HG02571 (cell line): Measurements from ENCODE around the gene KCNH1.

Source experiments
- ATAC-seq: cut with Tn5 transposase; IDR thresholded peaks from one replicate; pipeline ENCODE4 v1.9.1; 2021; ENCODE audit warnings: mild to moderate bottlenecking, moderate library complexity; ENCODE audit not compliant: unreplicated experiment

KCNH1 gene

DNA sequence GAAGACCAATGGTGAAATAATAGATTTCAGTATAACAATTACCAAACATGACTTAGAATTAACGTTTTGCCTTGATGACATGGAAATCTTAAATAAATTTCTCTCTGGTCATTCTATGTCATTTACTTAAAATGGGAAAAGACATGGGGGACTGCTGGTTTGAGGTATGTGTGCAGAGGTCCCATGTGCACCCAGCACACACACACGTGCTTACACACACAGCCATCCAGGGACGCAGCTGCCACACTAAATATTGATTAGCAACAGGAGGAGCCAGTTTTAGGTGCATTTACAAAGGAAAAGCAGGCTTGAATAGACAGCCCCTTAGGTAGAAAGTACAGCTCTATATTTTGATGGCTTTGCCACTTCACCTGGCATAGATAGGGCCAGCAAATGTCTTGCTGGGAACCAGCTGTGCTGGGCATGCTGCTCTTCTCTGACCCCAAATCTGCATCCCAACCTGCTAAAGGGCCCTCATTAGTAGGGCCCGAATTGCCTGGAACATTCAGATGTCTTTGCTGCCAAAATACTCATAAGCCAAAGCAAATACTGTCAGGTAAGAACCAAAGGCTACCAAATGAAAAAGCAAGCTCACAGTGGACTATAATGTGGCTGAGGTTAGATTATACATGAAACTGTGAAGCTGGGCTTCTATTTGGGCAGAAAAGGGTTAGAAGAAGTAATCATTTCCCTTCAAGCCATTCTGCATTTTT lies 405.4 kb downstream of the KCNH1 start:
- ATAC-seq, result no peak

GRCh38 chr1:210727709-210728108 lies 406.2 kb downstream of the KCNH1 start:
- ATAC-seq, result no peak

GRCh38 chr1:210726621-210727020 lies 407.3 kb downstream of the KCNH1 start:
- no peak for ATAC-seq

GRCh38 chr1:210724768-210725167 lies 409.2 kb downstream of the KCNH1 start:
- no peak for ATAC-seq

GRCh38 chr1:210723646-210724045 lies 410.3 kb downstream of the KCNH1 start:
- ATAC-seq, result no peak

GRCh38 chr1:210722410-210723081 lies 411.4 kb downstream of the KCNH1 start:
- ATAC-seq, result no peak

GRCh38 chr1:210715072-210715471 lies 418.9 kb downstream of the KCNH1 start:
- ATAC-seq, result no peak

- ATAC-seq, result no peak
Measured at GRCh38 chr1:210711825-210712612, 421.9 kb downstream of the KCNH1 start.

- no peak for ATAC-seq
Measured at GRCh38 chr1:210709701-210710100, 424.2 kb downstream of the KCNH1 start.

DNA sequence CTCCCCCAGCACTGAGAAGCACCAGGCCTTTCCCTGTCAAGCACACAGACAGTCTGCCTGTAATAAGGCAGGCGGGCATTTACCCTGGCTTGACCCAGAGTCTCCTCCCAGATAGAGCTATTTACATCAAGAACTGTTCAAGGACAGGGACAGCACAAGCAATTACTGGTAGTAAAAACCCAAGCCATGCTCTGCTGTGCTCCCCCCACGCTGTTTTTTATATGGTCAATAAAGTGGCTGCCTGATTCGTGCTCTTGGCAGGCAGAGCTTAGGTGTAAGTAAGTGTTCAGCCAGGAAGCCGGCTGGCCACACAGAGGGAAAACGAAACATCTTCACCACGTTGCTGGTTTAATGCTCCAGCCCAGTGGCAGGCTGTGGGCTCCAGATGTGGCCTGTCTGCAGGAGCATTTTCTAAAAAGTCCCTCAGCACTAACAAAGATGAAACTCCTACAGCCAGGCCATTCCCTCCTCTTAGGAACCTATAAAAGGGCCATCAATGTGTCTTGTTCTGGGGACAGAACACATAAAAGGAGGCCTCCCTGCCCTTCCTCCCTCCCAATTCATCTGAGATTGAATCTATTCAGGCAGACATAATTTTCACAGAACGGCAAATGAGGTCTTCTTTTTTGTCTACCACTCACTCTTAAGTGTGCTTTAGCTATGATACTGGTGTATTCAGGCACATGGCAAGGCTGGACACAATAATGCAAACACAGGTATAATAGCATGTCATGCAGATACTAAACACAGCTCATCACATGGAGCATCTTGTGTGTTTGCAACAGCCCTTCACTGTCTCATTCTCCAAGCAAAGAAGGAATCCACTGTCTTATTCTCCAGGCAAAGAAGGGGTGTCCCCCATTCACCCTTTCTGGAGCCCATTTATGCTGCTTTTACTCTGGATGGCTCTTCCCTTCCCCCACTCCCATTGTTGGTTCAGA lies 426.4 kb downstream of the KCNH1 start:
- no peak for ATAC-seq

GRCh38 chr1:210706246-210706645 lies 427.7 kb downstream of the KCNH1 start:
- ATAC-seq, result no peak

DNA sequence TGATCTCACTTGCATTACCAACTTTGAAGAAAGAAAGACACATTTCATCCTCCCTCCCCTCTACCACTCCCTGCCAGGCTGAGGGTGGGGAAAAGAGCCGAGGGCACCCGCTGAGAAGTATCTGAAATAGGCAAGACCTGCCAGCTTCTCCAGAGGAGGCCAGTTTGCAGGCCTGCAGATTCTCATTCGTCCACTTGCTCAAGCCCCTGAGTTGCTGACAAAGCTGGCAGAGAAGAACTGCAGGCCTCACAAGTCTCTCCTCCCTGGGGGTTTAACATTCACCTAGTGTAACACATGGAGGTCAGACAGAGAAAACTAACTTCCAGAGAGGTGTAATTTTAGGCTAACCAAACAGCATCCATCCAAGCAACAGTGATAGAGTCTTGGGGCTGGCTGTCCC lies 428.9 kb downstream of the KCNH1 start:
- no peak for ATAC-seq

DNA sequence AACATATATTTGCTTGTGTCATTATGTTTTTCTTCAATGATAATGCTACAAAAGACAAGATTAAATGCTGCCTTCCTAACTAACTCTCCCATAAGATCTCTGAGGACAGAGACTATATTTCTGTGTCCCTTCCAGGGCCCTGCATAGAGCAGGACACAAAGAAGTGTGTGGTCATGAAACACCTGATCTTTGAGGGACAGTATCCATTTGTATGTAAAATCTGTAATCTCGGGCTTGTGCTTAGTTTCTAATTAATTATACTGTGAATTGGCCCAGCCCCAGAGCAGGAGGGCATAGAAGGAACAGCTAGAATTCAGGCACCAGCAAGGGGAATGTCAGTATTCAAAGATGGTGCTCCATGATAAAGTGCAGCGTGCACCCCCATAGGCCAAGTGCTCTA lies 430.4 kb downstream of the KCNH1 start:
- no peak for ATAC-seq

DNA sequence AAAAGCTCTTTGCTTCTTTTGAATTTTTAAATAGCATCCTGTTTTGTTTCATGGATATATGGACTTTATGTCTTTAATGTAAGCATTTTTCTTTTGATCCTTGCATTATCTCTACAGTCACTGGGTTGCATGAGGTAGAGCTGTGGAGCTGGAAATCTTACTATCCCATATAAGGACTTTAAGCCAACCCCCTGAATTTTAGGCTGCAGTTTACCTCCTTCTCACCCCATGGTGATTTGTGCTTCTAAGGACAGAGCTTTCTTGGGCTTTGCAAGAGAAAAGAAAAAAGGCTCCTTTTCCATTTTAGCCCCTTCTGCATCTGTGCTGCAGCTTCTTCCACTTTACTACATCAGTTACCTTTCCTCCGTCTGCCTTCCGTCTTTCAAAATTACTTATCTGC lies 431.4 kb downstream of the KCNH1 start:
- ATAC-seq, result no peak

- ATAC-seq, result no peak
Measured at GRCh38 chr1:210700511-210700910, 433.4 kb downstream of the KCNH1 start.

DNA sequence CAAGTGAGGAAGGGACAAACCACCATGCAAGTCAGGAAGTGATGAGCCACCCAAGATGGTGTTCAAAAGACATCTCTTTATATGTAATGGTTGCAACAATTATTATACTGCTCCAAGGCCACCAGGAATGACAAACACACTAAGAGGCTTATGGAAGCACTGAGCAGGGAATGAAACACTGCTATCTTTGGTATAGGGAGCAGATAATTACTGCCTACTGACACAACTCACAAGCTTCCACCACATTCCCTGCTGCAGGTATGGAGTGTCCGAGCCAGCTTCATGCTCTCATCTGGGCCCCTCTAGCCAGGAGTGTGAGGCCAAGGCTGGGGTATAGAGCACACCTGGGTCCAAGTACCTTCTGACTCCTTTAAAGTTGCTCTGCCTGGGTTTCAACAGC lies 433.9 kb downstream of the KCNH1 start:
- no peak for ATAC-seq

DNA sequence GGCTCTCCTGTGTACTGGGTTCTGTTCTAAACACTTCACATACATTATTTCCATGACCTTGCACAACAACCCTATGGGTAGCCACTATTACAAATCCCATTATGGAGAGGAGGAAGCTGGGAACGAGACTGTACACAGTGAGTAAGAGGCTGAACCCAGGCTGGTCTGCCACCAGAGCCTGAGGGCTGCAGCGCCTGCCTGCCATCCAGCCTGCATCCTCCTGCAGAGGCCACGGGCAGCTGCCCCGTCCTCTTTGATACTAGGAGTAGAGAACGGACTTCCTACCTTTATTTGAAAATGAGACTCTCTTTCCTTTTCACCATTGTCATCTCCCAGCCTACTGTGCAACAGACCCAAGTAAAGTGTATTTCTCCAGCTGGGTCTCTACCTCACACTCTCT lies 435.3 kb downstream of the KCNH1 start:
- no peak for ATAC-seq

DNA sequence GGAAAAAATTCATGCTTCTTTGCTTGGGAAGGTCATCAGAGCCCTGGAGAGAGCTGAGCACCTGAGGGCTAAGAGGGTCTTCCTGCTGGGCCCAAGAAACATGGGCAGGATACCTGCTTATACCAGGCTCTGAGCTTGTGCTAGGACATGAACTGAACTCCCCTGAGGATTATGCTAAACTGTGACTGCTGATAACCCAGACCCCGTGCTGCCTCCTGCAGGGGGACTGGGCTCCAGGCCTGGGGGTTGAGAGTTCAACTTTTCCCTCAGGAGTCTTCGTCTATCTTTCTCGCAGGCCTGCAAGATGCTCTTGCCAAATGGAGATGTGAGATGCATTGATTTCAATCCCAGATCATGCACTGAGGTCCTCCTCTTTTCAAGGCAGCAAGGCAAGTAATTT lies 436.8 kb downstream of the KCNH1 start:
- ATAC-seq, result no peak

DNA sequence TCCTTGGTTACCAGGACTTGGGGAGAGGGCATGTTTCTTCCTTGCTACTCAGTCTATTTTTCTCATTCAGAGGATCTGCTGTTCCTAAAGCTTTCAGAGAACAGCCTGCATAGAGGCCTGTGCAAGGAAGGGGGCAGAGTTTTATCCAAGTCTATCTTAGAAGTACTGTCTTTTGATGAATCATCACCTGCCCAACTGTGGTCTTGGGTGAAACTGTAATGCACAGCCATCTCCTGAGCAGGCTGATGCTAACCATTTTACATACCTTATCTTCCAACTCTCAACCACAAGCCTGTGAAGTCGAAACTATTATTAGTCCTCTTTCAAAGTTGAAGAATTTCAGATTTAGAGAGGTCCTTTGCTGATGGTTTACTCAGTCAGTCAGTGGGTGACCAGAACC lies 437.2 kb downstream of the KCNH1 start:
- peak; percentile 92 for ATAC-seq

- ATAC-seq, result no peak
Measured at GRCh38 chr1:210695026-210695425, 438.9 kb downstream of the KCNH1 start.

DNA sequence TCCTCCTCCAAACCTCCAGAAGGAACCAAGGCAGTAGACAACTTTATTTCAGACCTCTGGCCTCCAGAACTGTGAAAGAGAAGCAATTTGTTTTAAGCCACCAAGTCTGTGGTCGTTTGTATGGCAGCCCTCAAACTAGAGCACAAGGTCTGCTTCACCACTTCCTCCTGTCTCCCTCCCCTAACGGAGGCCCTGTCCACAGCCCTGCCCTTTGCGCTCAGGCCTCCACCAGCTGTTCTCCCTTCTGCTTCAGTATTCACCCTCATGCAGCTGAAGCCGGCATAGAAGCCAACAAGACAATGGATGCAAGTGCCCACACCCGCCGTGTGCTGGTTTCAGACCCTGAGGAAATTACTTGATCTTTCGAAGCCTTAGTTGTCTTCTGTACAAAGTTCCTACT lies 441.2 kb downstream of the KCNH1 start:
- ATAC-seq, result no peak
